ENCODE data around the gene MYO5B. TPM values are rescaled to one million over a fixed set of nuclear protein-coding genes. Genes with fewer than 3 reads are reported as not detected.
A peak's percentile ranks its signal among the peaks of the same experiment; 100 is the strongest.

MYO5B gene
- polyA plus RNA-seq, 12 donors = 1.0 to 10.1 (median 1.5) TPM; not detected in 1

DNA sequence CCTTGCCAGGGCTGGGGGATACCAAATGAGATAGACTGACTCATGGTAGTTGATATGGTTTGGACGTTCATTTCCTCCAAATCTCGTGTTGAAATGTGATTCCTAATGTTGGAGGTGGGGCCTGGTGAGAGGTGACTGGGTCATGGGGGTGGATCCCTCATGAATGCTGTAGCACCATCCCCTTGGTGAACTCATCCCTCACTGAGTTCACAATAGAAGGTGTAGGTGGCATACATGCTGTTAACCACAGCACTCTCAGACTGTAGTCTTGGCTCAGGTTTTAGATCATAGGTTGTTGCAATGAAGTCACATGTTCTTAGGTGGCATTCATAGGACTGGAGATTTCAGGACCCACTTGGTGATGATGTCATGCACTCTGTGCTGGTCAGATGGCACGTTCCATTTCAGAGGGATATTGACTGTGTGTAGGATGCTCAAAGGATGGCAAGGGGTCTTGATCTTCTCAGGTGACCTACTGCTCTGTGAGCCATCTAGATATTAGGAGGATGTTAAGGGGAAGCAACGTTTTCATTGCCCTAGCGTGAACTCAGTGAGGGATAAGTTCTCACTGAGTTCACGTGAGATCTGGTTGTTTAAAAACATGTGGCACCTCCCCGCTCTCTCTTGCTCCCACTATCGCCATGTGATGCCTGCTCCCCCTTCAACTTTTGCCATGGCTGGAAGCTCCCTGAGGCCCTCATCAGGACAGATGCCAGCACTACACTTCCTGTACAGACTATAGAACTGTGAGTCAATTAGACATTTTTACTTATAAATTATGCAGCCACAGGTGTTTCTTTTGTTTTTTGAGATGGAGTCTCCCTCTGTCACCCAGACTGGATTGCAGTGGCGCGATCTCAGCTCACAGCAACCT lies 307.8 kb downstream of the MYO5B start:
- DNase-seq = no peak

DNA sequence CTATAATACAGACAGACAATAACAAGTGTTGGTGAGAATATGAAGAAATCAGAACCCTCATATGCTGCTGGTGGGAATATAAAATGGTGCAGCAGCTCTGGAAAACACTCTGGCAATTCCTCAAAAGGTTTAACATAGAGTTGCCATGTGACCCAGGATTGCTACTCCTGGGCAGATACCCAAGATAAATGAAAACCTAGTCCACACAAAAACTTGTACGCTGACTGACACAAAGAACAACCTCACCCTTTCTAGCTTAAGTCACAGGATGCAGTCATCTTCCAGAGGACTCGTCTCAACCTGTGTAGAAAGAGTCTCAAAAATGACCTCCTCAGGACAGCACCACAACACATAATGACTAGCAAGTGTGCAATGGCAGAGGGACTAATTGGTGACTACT lies 310.0 kb downstream of the MYO5B start:
- DNase-seq = no peak

DNA sequence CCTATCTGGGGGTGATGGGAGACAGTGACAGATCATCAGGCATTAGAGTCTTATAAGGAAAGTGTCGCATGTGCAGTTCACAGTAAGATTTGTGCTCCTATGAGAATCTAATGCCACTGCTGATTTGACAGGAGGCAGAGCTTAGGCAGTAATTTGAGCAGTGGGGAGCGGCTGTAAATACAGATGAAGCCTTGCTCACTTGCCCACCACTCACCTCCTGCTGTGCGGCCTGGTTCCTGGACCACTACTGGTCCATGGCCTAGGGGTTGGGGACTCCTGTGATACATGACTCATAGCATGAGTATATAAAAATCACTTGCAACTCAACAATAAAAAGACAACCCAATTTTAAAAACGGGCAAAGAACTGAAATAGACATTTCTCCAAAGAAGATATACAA lies 310.5 kb downstream of the MYO5B start:
- no peak for DNase-seq

DNA sequence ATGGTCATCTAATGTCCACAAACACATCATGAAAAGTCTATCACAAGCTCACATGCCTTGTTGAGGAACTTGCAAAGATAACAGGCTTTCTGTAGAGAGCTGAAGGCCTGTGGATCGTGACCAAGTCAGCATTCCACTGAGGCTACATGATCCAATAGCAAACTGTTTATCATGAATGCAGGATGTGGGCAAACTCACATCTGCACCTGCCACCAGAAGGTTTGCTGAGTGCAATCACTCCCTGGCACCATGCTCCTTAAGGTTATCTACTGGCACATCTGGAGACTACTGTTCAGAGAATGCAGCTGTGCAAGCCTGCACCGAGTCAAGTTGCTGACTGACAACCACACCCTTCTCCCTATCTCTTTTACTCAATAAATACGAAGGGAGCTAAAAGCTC lies 314.3 kb downstream of the MYO5B start:
- no peak for DNase-seq

DNA sequence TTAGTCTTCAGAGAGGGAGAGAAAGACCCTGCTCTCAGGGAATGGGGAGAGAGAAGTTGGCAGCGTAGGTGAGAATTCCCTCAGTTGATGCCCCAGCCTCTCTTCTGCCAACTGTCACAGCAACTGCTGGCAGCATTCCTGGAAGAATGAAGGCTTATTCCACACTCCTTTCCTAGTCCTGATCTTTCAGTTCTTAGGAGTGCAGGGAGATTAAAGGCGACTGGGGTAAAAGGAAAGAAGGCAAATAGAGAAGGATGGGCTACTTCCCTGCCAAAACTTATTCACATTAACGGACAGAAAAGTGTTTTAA lies 315.7 kb downstream of the MYO5B start:
- DNase-seq = no peak

DNA sequence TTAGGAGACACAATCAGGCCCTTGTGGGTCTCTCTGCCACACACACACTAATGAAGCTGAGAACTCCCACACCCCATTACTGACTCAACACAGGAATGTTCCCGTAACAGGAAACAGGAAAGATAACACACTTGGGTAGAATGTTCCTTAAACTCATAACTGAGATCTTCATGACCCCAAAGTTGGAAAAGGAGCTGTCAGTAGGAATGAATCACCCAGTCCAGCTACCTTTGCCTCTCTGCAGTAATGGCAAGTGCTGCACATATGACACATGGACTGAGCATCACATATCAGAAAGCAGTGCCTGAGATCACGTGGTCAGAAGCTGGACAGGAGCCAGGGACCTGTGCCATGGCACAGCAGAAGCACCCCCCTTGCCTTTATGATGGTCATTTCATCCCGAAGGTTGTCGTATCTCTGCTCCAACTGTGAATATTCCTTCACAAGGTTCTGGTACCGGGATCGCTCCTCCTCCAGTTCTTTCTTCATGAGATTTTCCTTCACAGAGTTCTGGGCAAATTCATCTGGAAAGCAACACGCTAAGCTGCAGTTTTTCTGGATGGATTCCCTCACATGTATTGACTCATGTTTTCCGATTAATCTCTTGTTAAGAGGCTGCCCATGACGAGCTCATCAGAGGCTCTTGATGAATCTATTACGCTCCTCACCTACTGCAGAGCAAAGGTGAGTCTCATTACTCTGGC lies 316.2 kb downstream of the MYO5B start:
- DNase-seq = peak; percentile 5

DNA sequence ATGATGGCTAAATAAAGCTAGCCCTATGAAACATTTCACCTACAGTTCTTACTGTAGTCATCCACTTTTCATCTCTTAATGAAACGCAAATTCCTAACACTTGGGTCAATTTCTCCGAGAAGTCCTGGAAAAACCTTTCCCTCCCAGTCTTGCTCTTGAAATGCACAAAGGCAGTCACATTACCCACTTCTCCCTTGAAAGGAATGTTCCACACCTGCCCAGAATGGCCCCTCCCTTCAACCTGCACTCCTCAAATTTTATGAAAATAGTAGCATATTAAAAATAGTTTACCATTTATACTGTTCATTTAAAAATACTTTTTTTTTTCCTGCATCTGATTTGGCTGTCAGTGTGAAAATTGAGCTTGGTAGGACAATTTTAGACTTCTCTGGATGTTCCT lies 316.9 kb downstream of the MYO5B start:
- no peak for DNase-seq

DNA sequence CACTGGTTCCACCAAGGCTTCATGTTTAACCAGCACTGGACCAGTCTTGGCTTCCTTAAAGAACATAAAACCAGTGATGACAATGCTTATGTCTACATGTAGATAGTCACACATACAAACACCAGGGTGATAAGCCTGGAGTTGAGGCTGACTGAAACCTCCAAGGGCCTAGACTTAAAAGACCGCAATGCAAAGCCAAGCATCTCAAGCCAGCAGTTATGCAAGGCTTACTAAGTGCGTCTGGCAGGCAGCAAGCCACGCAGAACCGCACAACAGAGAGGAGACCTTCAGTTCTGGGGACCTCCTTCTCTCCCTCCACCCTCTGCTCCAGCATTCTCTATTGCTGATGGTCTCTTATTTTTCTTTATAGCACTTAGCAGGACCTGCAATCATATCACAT lies 318.4 kb downstream of the MYO5B start:
- no peak for DNase-seq

DNA sequence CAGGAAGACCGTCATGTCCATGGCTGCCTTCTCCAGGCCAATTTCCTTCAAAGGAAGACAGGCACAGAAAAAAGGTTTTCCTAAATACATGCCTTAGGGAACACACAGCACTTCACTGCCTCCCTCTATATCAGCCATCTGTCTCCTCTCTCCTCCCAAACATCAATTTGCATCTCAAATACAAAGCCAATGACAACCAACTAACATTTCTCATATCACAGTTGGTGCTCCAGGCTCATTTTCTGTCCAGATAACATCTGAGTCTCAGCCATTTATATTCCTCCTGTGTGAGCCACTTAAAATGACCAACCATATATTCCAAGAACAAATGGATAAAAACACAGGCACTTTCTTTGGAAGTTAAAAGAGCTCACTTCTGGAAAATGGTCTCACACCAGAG lies 319.2 kb downstream of the MYO5B start:
- DNase-seq = no peak

DNA sequence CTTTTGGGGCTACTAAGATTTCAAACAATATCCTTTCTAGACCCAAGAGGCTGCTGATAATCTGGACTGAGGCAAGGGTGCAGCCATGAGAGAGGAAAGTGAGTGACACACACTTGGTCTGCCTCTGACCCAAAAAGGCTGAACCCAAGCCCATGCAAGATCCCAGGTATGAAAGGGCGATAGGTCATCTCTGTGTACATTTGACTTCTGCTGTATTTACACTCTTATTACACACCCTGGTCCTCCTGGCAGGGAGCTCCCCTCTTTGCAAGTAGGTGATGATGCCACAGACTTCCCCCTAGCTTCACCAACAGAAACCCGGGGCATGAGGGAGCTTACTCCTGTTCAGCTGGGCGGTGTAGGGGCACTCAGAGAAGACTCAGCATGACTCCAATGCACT lies 319.8 kb downstream of the MYO5B start:
- no peak for DNase-seq

DNA sequence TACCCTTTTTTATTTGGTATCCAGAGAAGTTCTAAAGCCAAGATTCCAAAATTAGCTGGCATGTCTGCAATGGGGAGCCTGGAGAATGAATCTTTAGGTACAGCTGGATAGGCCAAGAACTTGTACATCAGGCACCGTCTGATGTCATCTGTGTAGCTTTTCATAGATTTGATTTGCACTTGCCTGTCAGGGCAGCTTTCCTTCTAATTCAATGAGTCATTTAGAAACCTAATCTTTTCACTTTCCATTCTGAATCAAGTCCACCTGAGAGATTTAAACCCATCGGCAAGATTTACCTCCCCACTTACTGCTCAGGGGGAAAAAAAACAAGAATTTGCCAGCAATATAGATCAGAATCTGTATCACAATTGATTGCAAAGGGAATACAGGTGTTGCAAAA lies 320.7 kb downstream of the MYO5B start:
- no peak for DNase-seq

DNA sequence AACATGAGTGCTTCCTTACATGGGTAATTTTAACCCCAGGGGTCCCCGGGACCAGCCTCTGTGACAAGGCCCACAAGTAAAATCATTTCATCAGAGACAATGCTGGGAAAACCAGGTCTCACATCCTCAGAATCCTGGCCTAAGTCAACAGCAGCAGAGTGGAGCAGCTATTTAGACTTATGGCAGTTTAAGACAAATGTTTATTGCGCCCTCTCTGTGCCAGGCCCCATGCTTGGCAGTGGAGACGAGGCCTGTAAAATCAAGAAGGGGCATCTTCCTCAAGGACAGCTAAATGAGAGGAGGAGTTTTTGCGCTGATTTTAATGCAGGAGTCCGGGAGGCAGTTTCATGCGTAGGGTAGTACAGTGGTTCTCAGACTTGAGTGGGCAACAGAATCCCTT lies 325.6 kb downstream of the MYO5B start:
- DNase-seq = no peak

DNA sequence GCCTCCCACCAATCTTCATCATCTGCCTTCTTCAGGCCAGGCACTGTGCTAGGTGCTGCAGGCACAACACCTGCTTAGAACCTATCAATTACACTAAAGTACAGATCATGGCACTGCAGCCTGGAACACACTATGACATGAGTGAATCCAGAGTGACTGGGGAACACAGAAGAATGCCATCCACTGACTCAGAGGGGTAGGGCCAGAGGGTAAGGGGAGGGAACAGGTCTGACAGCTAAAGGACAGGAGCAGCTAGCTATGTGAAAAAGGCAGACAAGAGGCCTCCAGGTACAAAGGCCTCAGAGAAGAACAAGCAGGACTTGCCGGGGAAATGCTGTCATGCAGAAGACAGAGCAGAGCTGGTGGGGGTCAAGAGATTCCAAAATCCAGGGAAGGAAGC lies 328.3 kb downstream of the MYO5B start:
- DNase-seq = no peak

DNA sequence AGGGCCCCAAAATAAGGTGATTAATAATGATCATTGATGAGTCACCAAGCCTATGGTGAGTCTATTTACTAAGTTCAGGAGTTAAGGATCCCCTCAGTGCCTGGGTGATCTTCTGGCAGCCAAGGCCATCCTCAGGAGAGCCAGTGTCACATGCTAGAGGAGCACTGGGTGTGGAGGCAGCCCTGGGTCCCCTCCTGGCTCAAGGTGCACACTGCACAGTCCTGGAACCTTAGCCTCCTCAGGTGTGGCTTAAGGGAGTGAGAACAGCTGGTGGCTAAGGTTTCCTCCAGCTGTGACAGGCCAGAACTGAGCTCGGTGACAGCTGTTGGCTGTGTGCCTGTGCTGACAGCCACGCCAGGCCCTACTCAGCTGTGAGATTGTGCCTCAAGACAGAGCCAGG lies 329.5 kb downstream of the MYO5B start:
- DNase-seq = no peak

DNA sequence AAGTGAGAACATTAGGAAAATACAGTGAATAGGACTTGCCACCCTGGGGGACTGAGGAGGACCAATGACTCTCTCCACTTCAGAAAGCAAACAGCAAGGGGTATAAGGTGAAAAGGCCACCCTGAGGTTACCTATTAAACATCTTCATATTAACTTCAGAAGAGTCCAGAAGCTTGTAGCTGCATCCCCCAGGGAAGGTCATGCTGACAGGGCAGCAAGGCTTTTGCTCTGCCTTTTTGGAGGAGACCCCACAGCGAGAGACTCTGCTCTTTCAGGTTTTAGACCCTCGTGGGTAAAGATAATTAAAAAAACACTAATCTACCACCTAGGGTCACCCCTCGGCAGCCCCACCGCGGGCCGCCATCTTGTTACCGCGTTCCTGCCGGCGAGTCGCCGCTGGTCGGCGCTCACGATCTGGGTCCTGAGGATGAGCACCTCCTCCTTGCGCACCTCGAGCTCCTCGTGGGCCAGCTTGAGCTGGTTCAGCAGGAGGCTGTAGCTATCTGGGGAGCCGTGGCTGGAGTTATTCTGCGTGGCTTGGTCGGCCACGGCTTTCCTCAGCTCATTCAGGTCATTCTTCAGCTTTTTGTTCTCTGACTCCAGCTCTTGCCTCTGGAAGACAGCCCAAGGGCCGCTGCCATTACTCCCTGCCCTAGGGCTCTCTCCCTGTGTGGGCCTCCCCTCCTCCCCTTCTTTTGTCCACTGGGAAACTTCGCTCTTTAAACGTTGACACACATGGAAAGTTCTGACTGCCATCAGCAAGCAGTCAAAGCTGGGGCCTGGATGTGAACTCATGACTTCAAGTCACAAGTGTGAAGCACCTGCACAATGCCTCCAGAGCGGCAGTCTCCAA lies 331.0 kb downstream of the MYO5B start:
- no peak for DNase-seq

DNA sequence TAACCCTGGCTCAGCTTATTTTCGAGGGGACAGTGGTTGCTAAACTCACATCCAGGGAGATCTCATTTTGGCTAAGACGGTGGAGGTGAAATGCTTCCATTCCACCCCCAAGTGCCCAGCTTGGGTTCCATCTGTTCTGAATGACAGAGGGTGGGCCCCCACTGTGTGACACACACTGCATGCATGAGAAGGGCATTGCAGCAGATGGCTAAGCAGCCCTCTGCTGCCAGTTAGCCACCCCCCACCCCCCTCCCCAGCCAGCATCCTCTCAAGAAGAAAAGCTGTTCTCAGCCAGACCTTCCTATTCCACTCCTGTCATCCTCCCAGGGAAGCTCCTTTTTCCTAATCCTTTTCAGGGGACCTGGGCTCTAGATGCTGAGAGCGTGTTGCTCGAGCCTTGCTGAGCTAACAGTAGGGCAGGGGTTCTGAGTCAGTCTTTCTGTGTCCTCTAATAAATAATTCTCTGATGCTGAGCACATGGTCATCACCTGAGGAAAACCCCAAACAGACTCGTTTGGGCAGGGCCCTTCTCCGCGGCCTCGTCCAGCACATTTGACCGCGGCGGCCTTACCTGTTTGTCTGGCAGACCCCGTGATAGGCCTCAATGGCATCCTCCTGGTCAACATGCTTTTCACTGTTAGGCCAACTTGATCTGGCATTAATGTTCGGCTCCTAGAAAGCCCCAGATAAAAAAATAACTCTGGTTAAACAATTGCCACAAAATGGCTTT lies 332.1 kb downstream of the MYO5B start:
- DNase-seq = no peak

DNA sequence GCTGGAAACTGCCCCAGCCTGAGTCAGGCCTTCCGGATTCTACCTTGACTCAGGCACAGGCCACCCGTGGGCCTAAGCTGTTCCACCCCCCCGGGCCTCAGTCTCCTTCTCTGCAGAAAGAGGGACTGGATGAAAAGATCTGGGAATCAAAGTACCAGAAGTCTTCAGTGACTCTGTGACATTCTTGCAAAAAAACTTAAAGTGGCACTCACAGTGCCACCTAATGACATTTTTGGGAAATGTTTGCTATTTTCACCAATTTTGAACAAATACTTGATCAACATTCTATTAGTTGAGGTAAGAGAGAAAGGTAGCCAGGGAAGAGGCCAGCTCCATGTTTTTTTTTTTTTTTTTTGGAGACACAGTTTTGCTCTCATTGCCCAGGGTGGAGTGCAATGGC lies 333.3 kb downstream of the MYO5B start:
- no peak for DNase-seq

DNA sequence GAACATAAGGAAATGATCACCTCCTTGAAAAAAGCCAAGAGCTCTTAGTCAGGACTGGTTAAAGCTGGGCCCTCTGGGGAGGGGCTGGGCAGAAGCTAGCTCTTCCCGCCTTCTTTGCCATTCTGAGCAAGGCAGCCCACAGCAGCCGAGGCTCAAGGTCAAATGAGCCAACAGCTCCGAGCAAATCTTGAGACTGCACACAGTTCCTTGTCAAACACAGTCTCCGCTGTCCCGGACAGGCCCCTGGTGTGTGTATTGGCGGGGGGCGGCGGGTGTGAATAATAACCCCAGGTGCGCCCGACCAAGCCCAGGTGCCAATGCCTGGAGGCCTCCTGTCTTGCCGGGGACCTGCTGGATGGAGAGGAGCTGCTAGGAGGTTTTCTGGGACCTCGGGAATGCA lies 335.2 kb downstream of the MYO5B start:
- no peak for DNase-seq

DNA sequence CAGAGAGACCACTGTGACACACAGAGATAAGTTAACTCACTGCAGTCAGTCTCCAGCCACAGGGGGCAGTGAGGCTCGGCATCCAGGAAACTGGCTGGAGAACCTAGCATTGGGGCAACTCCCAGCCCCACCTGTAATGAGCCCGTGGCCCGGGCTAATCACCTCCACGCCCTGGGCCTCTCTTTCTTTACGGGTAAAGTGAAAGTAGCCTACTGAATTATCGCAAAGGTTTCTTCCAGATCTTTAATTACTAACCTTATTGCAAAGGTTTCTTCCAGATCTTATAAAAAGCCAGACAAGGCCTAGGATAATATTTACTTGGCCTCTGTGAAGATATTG lies 336.0 kb downstream of the MYO5B start:
- no peak for DNase-seq

DNA sequence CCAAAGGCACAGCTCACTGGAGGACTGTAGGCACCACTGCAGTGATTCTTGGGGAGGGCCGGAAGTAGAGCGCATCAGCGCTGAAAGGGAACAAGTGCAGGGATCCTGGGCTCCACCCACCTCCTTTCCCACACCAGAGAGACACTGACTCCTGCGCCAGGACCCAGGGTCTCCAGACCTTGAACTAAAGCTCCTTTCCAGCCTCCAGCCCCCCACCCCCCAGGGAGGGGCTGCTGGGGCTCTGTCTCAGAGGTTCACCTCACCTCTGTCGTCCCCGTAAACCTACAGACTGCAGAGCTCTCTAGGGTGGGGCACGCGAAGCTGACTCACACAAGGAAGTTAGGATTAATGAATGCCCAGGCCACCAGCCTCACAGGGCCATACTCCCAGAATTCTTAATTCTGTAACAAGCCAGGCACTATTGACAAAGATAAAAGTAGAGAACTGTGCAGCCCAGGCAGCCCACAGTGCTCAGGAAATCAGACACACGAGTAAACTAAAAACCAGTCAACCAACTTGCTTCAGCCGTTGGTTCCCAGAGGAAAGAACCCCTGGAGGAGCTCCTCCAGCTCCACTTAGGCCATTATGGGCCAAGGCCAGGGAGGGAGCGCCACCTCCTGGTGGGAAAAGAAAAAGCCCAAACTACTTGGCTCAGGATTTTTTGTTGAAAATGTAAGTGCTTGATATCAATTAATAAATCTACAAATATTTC lies 336.5 kb downstream of the MYO5B start:
- peak; percentile 46 for DNase-seq

DNA sequence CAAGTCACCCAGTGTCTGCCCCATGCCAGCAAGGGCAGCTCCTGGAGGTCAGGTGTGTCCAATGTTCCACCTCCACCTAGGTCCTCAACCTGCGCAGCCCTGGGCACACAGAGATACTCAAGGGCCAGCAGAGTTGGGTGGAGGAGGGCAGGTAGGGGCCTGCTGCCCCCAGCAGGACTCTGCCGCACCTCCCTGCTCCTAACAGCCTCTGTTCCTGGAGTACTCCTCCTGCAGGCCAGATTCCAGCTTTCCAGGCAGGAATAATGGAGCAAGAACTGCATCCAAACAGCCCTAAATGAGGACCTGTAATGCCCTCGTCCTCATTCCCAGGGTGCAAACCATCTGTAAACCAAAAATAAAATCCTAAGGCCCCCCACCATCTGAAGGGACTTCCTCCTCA lies 337.2 kb downstream of the MYO5B start:
- DNase-seq = no peak

DNA sequence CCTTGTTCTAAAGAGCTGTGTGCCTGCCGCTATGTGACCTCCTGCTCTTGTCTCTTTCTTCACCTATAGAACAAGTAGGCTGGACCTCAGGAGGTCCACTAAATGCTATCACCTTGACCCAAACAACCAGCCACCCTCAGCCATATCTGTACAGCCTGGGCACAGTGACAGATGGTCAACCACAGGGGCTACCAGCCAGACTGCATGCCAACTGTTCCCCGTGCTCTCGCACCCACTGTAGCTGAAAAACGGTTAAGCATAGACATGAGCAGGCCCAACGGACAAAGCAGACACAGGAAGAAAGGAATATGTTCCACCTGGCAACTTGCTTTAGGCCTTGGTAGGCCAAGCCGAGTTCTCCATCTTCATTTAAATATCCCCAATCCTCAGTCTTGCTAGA lies 338.5 kb downstream of the MYO5B start:
- no peak for DNase-seq

All from muscle of arm (tissue), 12 donors.